IPS DF 4.7 (cell line): ENCODE data around the gene WBP2.
"Not testable (repeated sequence)": the region's sequence is repeated elsewhere in the genome, so short reads cannot be mapped to it uniquely, and the experiment has no call there.

Experiments
- DNase-seq: peaks from one replicate; pipeline ENCODE4 v3.0.0-alpha.2; 2013; ENCODE audit warnings: low spot score; ENCODE audit errors: extremely low read depth

WBP2 gene

DNA sequence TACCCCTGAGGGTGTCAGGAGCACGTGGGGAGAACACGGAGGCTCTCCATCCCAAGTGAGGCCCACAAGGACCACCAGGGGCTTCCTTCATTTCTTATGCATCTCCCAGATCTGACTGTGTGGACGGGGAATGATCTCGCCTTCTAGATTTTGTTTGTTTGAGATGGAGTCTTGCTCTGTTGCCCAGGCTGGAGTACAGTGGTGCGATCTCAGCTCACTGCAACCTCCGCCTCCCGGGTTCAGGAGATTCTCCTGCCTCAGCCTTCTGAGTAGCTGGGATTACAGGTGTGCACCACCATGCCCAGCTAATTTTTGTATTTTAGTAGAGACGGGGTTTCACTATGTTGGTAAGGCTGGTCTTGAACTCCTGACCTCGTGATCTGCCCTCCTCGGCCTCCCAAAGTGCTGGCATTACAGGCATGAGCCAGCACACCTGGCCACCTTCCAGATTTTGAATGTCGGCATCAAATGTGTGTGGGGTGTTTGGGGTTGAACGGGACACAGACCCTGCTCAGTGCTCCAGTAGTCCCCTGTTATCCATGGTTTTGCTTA, 13.7 kb upstream of the WBP2 start:
- DNase-seq = not testable (repeated sequence)

DNA sequence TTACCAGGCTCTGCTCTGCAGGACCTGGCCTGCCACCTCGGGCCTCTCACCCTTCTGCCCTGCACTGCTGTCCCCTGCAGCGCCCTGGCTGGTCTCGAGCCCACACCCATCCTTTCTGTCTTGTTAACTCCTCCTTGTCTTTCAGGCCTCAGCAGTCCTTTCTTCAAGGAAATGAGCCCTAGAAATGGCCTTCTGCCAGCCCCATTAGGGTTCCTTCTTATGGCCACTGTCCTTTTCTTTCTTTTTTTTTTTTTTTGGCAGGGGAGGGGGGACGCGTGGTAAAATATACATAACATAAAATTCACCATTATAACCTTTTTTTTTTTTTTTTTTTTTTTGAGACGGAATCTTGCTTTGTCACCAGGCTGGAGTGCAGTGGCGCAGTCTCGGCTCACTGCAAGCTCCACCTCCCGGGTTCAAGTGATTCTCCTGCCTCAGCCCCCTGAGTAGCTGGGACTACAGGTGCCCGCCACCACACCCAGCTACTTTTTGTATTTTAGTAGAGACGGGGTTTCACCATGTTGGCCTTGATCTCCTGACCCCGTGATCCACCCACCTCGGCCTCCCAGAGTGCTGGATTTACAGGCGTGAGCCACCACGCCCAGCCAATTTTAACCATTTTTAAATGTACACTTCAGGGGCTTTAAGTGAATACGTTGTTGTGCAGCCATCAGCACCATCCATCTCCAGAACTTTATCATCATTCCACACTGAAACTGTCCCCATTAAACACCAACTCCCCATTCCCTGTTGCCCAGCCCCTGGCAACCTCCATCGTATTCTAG, 10.5 kb upstream of the WBP2 start:
- not testable (repeated sequence) for DNase-seq

DNA sequence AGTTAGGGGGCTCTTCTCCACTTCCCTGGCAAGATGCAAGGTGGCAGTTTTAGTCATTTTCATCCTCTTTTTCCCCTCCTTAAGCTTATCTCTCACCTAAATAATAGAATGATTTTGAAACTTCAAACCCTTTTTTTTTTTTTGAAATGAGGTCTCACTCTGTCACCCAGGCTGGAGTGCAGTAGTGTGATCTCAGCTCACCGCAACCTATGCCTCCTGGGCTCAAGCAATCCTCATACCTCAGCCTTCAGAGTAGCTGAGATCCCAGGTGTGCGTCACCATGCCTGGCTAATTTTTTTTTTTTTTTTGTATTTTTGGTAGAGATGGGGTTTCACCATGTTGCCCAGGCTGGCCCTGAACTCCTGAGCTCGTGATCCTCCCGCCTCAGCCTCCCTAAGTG, 9.8 kb upstream of the WBP2 start:
- not testable (repeated sequence) for DNase-seq

DNA sequence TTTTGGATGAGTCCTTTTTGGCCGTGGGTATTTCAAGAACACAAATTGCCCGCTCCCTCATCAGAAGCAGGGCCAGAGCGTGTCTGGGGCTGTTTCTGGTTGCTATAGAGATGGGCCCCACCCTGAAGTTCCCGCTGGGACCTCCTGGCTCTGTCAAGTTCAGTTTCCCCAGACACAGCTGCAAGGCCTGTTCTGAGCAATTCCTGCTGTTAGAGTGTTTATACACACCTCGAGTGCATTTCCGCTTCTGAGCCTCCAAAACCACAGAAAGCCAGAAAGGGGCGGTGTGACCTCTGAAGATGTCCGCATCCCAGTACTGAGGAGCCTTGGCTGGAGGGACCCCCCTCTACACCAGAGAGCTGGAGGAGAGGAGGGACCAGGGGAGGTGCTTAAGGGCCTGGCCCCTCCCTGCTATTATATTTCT, 9.3 kb upstream of the WBP2 start:
- DNase-seq = no peak

DNA sequence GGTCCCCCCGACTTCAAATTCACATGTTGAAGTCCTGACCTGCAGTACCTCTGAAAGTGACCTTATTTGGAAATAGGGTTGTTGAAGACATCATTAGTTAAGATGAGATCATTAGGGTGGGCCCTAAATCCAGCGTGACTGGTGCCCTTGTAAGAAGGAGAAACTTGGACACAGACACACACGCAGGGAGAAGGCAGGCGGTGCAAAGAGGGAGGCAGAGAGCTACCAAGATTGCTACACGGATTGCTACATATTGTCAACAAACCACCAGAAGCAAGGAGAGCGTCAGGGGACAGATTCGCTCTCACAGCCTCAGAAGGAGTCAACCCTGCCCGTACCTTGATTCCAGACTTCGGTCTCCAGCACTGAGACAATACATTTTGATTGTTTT, 6.8 kb upstream of the WBP2 start:
- no peak for DNase-seq

DNA sequence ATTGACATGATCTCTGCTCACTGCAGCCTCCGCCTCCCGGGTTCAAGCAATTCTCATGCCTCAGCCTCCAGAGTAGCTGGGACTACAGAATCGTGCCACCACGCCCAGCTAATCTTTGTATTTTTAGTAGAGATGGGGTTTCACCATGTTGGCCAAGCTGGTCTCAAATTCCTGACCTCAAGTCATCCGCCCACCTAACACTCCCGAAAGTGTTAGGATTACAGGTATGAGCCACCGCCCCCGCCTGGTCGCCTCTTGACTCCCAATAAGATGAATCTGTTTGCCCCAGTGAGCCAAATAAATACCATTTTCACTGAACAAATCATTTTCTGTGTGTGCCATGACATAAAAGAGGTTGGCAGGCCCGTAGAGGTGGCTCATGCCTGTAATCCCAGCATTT, 4.2 kb upstream of the WBP2 start:
- DNase-seq = not testable (repeated sequence)

DNA sequence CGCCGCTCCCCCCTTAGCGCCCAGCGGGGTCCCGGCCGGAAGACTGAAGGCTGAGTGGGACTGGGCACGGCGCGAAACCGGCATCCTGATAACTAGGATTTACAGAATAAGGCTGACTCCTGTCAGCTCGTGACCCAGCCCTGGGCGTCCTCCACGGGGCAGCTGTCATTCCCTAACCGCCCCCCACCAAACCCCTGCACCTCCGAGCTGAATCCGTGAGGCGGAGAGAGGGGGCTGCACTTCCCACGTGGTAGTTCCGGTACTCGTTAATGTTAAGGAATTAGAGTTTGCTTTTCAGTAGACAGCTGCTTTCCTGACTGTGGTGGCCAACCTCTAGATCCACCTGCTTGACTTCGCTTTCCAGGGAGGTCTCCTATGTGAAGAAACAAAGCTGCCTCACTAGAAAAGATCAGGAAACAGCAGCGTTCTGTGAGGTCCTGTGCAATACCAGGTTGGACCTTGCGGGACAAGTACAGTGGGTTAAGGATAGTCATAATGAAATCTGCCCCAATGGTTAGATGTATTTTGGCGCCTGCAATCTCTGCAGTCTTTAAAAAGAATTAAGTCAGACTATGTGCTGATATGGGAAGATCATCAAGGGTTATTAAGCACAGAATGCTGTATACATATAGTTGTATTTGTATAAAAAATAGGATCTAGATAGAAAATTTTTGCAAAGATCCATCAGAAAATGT, 1.1 kb upstream of the WBP2 start:
- DNase-seq = no peak

DNA sequence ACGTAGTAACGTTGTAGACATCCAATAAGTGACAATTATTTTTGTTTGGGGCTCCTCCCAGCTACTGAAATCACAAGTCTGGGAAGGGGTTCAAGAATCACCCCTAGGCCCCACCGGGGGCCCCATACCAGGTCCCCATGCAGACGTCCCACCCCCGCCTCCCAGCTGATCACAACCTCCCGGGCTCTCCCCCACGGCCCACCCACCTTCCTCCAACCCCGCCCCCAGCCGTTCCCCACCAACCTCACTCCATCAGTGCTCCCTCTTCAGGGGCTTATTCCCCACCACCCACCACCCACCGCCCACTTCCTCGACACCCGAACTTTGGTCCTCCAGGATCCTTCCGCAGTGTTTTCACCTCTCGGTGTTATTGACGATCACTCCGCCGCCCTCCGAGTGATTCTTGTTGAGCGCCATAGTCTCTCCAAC, 240 bp downstream of the WBP2 start:
- DNase-seq = no peak

DNA sequence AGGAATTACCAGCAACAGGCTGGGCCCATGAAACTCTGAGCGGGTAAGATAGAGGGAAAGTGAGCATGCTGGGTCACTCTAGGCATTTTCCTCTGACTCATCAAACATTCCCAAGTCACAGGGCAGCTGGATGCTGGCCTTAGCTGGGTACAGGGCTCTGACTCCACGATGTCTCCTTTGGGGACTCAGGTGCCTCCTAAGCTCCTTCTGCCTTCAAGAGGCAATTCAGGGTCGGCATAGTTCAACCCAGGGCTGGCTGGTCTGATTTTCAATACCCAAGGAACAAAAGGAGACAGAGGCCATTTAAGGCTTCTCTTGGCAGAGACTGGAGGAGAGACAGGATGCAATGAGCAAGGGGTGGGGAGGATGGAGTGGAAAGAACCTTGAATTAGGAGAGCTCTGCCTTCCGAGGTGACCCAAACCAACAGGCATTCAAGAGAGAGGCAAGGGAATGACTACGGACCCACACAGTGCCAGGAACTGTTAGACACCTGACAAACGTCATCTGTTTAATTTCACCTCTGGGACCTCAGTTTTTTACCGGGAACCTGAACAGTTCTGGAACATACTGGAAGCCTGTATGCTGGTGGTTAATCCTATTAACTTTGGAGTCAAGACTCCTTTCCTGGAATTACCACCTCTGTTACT, 910 bp downstream of the WBP2 start:
- DNase-seq = no peak

DNA sequence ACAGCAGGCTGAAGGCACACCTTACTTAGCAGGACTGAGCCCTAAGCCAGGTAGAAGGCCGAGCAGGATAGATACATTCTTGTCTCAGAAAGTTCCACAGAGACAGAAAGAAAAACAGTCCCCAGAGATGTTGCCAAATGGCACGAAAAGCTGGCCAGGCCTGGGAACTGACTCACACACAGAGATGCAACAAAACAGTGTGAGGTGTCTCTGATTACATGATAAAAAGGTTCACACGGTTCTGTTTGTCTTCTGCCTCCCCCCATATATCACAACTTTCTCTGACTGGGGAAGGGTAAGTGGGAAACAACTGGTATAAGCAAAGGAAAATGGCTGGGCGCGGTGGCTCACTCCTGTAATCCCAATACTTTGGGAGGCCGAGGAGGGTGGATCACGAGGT, 1.7 kb downstream of the WBP2 start:
- no peak for DNase-seq

DNA sequence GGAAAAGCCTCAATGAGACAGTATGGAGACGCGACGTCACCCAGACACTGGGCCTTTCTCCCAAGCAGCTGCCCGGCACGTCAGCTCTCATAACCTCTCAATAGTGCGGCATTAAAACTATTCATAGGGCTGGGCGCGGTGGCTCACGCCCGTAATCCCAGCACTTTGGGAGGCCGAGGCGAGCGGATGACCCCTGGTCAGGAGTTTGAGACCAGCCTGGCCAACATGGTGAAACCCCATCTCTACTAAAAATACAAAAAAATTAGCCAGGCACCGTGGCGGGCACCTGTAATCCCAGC, 3.5 kb downstream of the WBP2 start:
- DNase-seq = not testable (repeated sequence)

DNA sequence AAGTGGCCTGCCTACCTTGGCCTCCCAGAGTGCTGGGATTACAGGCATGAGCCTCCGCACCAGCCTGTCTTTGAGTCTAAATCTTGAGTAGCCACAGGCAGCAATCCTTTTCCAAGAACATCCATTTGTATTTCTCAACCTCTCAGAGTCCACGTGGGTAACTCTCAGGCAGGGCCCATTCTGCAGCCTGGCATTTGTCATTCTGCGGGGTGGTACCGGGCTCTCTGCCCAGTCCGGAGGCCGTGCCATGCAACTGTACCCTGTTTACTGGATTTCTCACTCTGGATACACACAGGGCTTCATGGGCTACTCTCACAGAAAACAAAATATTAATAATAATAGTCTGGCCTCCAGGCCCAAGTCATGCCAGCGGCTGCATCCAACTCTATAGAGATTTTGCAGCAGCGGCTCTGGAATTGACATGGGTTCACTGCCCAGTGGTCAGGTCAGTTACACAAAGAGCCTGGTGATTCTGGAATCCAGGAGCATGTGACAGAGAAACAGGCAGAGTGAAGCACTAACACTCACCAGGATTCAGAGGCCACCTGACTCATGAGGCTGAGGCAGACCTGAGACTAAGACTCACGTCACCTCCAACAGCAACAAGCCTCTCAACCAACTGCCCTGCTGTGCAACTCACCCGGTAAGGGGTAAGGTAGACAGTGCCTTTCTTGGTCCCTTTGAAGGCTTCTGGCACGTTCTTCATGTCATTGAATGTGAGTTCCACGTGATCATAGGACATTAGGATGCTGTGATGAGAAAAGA, 4.0 kb downstream of the WBP2 start:
- no peak for DNase-seq

DNA sequence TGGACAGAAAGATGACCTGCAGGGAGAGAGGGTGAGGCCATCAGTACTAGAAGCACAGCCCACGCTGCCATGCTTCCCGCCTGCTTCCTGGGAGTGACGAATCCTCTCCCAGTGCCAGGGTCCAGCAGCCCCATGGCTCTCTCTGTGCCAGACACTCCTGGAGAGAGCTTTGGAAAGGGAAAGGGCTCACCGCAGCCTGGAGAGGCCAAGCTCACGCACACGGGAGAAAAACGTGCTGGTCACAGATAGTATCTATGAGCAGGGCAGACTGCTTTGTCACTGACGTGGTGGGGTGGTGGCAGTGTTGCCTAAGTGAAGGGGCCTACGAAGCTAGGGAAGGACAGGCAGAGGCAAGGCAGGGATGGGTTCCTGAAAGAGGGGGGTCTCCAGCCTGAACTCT, 5.4 kb downstream of the WBP2 start:
- no peak for DNase-seq

DNA sequence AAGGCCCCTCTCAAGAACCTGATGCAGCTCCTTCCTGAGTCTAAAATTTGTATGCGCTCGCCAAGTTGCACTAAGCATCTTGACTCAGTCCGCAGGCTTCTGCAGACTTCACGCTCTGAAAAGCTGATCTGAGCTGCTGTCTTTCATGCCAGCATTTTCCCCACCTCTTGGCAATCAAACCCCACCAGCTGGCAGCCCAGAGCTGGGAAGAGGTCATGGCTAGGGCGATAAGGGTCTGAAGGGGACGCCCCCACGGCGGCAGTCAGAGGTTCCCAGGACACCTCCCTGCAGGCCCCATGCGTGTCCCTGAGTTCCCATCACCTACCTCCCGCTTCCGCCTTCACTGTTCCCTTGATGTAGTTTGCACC, 5.9 kb downstream of the WBP2 start:
- no peak for DNase-seq

DNA sequence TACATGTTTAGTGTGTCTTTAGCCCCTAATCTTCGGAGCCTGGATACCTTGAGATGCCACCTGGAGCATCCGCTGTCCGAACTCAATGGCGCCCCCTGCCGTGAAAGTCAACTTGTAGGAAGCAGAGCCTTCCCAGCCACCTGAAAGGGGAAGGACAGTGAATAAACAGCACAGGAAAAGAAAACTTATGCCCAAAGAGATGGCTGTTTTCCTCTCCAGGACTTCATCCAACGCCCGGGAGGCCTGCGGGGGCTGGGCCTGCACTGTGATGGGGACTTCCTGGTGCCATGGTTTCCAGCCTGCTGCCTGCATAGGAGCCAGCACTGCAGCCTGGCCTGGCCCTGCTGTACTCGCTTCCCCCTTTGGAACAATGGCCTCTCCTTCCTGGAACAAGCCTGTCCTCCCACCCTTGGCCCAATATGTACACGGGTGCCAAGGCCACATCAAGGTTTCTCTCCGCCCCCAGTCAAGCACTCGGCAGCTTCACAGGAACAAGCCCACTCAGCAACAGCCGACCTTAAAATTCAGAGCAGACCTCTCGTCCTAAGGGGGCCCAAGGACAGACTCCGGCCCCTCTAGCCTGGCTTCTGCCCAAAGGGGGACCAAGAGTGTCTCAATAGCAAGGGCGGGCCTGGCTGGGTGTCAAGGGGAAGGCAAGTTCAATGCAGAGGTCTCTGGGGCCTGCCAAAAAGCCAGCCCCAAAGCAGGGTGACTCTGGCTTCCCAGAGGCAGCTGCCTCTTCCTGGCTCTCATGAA, 6.4 kb downstream of the WBP2 start:
- DNase-seq = no peak

DNA sequence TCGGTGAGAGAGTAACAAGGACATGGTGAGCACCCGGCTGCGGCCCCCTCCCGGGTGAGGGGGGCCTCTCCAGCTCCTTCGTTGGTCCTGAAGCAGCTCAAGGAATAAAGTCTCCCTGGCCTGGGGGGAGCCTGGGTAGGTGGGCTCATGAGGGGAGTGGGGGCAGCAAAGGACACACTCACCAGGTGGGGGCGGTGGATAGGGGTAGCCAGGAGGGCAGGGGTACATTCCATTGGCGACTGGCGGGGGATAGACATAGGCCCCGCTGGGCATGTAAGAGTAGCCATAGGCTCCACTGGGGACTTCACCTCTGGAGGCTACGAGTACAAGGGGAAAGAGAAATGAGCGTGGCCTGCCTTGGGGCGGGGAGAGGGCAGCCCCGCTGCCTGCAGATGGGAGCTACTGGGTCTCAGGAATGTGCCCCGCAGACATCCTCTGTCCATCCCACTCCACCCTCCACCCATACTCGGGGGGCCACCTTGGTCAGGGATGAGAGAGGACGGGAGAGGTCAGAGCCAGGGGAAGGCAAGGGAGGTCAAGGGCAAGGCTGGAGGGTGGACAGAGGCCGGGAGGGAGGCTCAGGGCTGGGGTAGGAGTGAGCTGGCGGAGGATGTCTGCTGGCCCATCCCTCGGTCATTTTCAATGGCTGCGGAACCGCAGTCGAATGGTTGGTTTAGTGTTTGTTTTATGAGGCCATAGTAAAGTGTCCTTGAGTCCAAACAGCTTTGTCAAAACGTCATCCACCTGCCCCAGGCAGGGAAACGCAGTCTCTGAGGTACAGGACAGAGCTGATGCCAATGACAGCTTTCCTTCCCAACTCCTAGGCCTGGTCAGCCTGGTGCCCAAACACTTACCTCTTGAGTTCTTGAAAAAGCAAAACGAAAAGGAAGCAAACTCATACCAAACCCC, 7.3 kb downstream of the WBP2 start:
- DNase-seq = no peak

DNA sequence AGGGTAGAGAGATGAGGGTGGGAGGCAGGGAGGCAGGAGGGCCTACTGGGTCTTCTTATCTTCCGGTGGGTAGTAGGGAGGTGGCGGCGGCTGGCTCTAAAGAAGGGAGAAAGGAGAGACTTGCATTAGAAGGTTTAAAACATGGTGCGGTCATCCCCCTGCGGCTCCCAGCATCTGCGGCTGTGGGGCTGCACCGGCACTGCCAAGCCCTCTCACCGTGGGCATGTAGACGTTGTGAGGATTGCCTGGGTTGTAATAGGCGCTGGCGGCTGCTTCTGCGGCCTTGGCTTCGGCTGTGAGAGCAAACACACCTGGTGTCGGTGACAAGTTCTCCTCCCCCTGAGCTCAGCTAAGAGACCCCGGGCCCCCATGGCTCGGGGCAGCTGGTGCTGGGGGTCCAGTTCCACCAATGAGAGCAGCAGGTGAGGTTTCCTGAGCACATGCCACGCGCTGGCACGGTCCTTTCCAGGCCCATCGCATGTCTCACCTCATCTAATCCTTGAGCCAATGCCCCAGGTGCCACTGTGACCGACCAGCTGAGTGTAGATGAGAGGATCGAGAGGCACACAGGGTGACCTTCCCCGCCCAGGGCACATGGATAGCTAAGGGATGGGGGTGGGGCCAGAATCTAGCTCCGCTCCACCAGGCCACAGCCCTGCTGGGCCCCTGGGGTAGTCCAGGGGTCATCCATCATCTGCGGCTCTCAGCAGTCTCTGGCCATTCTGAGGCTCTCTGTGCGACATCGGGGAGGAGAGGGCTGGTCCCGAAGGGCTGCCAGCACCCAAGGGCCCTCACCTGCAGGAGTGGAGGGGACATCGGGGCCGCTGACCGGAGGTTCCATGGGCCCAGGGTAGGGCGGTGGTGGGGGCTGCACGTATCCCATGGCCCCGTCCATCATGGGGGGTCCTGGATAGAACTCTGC, 8.2 kb downstream of the WBP2 start:
- no peak for DNase-seq

DNA sequence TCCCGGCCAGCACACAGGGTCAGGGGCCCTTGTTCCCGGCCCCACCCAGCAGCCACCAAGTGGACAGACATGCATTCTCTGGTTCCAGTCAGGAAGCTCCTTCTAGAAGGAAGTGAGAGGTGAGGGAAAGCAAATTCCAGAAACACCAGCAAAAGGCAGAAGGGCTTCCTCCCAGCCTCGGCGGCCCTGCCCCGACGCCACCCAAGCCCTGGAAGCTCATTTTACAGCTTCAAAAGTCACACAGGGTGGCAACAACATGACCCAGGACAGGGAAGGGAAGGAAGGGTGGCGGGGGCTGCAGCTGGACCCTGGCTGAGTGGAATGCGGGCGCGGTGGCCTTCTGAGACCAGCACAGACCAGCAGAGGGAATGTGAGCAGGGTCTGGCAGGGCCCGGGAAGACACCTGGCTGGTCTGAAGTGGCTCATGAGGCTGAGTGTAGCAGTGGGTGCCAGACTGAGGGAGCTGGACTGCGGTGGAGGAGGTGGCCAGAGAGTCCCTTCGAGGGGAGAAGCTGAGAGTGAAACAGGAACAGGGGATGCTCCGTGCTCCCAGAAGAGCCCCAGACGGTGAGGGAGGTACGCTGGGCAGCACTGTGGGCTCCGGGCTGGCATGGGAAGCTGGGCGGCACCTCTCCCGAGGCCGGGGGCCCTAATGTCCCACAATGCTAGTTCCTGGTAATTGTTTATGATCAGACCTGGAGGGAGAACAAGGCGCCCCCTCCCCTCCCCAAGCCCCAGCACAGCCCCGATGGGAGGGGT, 9.0 kb downstream of the WBP2 start:
- DNase-seq = no peak
